B cell (primary cell): Measurements from ENCODE around the gene ZNF385A. TPM values are rescaled to one million over a fixed set of nuclear protein-coding genes. Genes with fewer than 3 reads are reported as not detected.

Experiments
- ATAC-seq: fragments of 200-7000 bp; cut with Tn5 transposase; one replicate; pipeline ENCODE4 v1.10.0; 2021; ENCODE audit warnings: low read depth, mild to moderate bottlenecking, moderate number of reproducible peaks, moderate library complexity
- CTCF ChIA-PET: fragments of 350-600 bp; sonication (Branson Sonifier 250); formaldehyde crosslinking; loops from one replicate; lab custom pipeline; 2021; ENCODE audit warnings: antibody characterized with exemption, inconsistent platforms; lab: Charles Lee
- POLR2A ChIA-PET: fragments of 350-600 bp; sonication (Branson Sonifier 250); formaldehyde crosslinking; loops from one replicate; lab custom pipeline; 2021; ENCODE audit warnings: antibody characterized with exemption; lab: Charles Lee
- DNase-seq: peaks from one replicate; pipeline ENCODE4 v3.0.0; 2013
- H2AFZ ChIP-seq: 2 replicates; pipeline ENCODE4 v1.6.1; 2012; ENCODE audit warnings: mild to moderate bottlenecking, low read depth, low read length; ENCODE audit not compliant: insufficient read depth, poor library complexity, severe bottlenecking
- H3K27ac ChIP-seq, 2 donors: 1 replicate in 1 of 2; 2 replicates in 1 of 2; pipeline ENCODE4 v1.5.1; 2012 to 2013; ENCODE audit warnings: low read length in 2 of 2, mild to moderate bottlenecking in 2 of 2, moderate library complexity in 1 of 2
- H3K27me3 ChIP-seq, 4 experiments: fragments of 200-600 bp in 1 of 4; sonication (generic) in 1 of 4; replicated peaks in 1 of 4; 1 replicate in 2 of 4; 2 replicates in 2 of 4; pipeline versions ENCODE4 v1.6.1 to v1.7.0; 2013 to 2016; ENCODE audit warnings: low read length in 3 of 4, mild to moderate bottlenecking in 2 of 4, mixed read lengths in 1 of 4, moderate library complexity in 1 of 4; ENCODE audit not compliant: insufficient read depth in 4 of 4, control insufficient read depth in 3 of 4; ENCODE audit errors: control extremely low read depth in 1 of 4
- H3K36me3 ChIP-seq, 2 experiments: replicated peaks in 1 of 2; 1 replicate in 1 of 2; 2 replicates in 1 of 2; pipeline versions ENCODE4 v1.6.1 to v1.7.1; 2013; ENCODE audit warnings: low read length in 1 of 2; ENCODE audit not compliant: insufficient read depth in 2 of 2, control insufficient read depth in 1 of 2; ENCODE audit errors: control extremely low read depth in 1 of 2, extremely low read depth in 1 of 2
- H3K4me1 ChIP-seq, 2 donors: fragments of 200-600 bp in 1 of 2; sonication (generic) in 1 of 2; 1 replicate in 1 of 2; 2 replicates in 1 of 2; pipeline versions ENCODE4 v1.5.1 to v1.6.1; 2013 to 2017; ENCODE audit warnings: low read length in 2 of 2; ENCODE audit not compliant: control insufficient read depth in 2 of 2, insufficient read depth in 2 of 2
- H3K4me2 ChIP-seq: replicated peaks from 2 replicates; pipeline ENCODE3; 2012; ENCODE audit warnings: mild to moderate bottlenecking, low read depth, low read length; ENCODE audit not compliant: poor library complexity, severe bottlenecking
- H3K4me3 ChIP-seq, 5 experiments: fragments of 200-600 bp in 1 of 5; sonication (generic) in 1 of 5; 1 replicate in 3 of 5; 2 replicates in 2 of 5; pipeline versions ENCODE4 v1.5.1 to v1.7.0; 2011 to 2016; ENCODE audit warnings: low read length in 4 of 5, mild to moderate bottlenecking in 4 of 5, low read depth in 2 of 5, control low read depth in 1 of 5, moderate library complexity in 1 of 5; ENCODE audit not compliant: insufficient read depth in 1 of 5; ENCODE audit errors: control extremely low read depth in 1 of 5, extremely low read depth in 1 of 5
- H3K79me2 ChIP-seq: fragments of 200-600 bp; sonication (generic); one replicate; pipeline ENCODE4 v1.6.0; 2016; ENCODE audit warnings: low read length; ENCODE audit not compliant: control insufficient read depth, insufficient read depth
- H3K9ac ChIP-seq: fragments of 200-600 bp; sonication (generic); 2 replicates; pipeline ENCODE4 v1.6.1; 2017; ENCODE audit warnings: mild to moderate bottlenecking, low read length, moderate library complexity
- H3K9me3 ChIP-seq, 3 donors: one replicate each; pipeline versions ENCODE4 v1.6.1 to v1.7.1; 2013; ENCODE audit warnings: low read length in 2 of 3; ENCODE audit not compliant: control insufficient read depth in 2 of 3, insufficient read depth in 1 of 3; ENCODE audit errors: control extremely low read depth in 1 of 3
- H4K20me1 ChIP-seq: 2 replicates; pipeline ENCODE4 v1.6.0; 2012; ENCODE audit warnings: mild to moderate bottlenecking, low read length; ENCODE audit not compliant: insufficient read depth, control insufficient read depth, poor library complexity, severe bottlenecking
- H3K27ac Mint-ChIP-seq: one replicate; pipeline ENCODE4 v1.8.0; 2021; ENCODE audit warnings: mixed read lengths
- H3K27me3 Mint-ChIP-seq: one replicate; pipeline ENCODE4 v1.8.0; 2021; ENCODE audit warnings: mixed read lengths
- H3K4me1 Mint-ChIP-seq: one replicate; pipeline ENCODE4 v1.8.0; 2021; ENCODE audit warnings: mixed read lengths
- H3K4me3 Mint-ChIP-seq: one replicate; pipeline ENCODE4 v1.8.0; 2021; ENCODE audit warnings: mixed read lengths
- H3K9me3 Mint-ChIP-seq: one replicate; pipeline ENCODE4 v1.8.0; 2022; ENCODE audit warnings: mixed read lengths; ENCODE audit not compliant: insufficient read depth
- EZH2 ChIP-seq: IDR thresholded peaks from 2 replicates; pipeline ENCODE4 v1.6.1; 2012; ENCODE audit warnings: borderline replicate concordance, low read depth, mild to moderate bottlenecking, moderate library complexity, low read length; ENCODE audit not compliant: insufficient read depth, poor library complexity, severe bottlenecking
- WGBS: methylation state at CpG from one replicate; pipeline ENCODE4 v1.1.5; 2013; ENCODE audit warnings: missing lambda C conversion rate; ENCODE audit not compliant: insufficient coverage; 5-methylcytosine and 5-hydroxymethylcytosine counted together
- intact Hi-C: fragments of 100-400 bp; cut with micrococcal nuclease; formaldehyde crosslinking; loops from one replicate; pipeline ENCODE4 v1.10.0; 2022
- polyA plus RNA-seq: library from polyadenylated mRNA; depleted of rRNA; stranded (reverse); fragments of >200 nt; gene quantifications from 2 replicates; pipeline ENCODE4 v1.2.3, GENCODE V29; 2012
- total RNA-seq, 2 donors: library from RNA; stranded (reverse); fragments of 120-200 nt in 1 of 2; gene quantifications; 1 replicate in 1 of 2; 2 replicates in 1 of 2; pipeline versions ENCODE4 v1.2.3 to v1.2.4, GENCODE V29; 2013 to 2022
- TF ChIP-seq, protein P1 (sequence below): fragments of 200-600 bp; IDR thresholded peaks from one replicate; pipeline ENCODE4 v1.8.0; 2022; ENCODE audit warnings: antibody characterized with exemption, mild to moderate bottlenecking

The ZNF385A gene
- total and polyA plus RNA-seq, 2 donors (not counting 1 experiment from before 2014, with no cell fraction given): 4.9 to 5.1 TPM

DNA sequence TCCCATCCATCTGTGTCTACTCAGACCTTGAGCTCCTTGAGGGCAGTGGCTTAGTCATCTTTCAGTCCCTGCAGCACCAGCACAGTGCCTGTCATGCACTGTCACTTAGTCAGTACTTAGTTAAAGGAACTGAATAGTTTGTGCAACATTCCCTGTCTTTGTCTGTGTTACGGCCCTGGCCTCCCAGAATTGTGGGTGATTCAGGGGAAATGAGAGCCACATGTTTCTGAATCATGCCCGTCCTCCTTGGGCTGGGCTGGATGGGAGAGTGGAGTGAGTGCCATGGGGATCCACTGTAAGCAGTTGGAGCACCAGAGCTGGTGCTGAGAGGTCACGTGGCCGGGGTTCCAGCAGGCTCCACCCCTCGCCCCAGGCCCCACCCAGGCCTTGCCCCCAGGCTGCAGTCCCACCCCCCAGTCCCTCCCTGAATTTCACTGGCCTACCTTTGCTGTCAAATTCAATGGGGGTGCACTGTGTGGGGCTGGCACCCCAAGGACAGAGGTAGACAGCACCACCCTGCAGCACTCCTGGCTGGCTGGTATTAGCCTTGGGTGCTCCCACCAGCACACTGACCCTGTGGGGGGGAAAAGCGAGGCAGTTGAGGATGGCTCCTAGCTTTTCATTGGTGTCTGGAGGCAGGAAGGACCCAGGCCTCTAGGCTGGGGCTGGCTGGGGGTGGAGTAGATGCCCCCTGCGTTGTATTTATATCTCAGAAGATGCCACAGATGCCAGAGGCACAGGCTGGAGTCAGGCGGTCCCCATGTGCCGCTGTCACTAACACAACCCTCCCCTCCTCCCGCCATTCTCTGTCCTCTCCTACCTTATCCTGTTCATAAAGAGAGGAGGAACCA is 27.1 kb upstream of the ZNF385A start:
- Histone ChIP-seq H3K36me3 (no peaks in the 10 kb centered on the region), H2AFZ (peak overlapping the region; percentile 63), H3K9me3 (no peaks in the 10 kb centered on the region), H3K4me1 (peaks cover 52 to 60% of the 10 kb centered on the region in 2 donors), H3K27me3 (no peaks in the 10 kb centered on the region), H3K9ac (no peak overlapping the region), H3K4me3 (no peak overlapping the region), H3K79me2 (no peaks in the 10 kb centered on the region), H4K20me1 (no peaks in the 10 kb centered on the region), H3K27ac (peak overlapping the region; percentile 66 to 78), H3K4me2 (peak overlapping the region; percentile 85)
- H3K27ac Mint-ChIP-seq: peak overlapping the region; percentile 61
- ATAC-seq (no peak), DNase-seq (no peak)
- TF ChIP-seq, protein P1, sequence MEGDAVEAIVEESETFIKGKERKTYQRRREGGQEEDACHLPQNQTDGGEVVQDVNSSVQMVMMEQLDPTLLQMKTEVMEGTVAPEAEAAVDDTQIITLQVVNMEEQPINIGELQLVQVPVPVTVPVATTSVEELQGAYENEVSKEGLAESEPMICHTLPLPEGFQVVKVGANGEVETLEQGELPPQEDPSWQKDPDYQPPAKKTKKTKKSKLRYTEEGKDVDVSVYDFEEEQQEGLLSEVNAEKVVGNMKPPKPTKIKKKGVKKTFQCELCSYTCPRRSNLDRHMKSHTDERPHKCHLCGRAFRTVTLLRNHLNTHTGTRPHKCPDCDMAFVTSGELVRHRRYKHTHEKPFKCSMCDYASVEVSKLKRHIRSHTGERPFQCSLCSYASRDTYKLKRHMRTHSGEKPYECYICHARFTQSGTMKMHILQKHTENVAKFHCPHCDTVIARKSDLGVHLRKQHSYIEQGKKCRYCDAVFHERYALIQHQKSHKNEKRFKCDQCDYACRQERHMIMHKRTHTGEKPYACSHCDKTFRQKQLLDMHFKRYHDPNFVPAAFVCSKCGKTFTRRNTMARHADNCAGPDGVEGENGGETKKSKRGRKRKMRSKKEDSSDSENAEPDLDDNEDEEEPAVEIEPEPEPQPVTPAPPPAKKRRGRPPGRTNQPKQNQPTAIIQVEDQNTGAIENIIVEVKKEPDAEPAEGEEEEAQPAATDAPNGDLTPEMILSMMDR: no peak
- TF ChIP-seq EZH2: no peak
- no peaks in the 10 kb centered on the region for H3K27me3 Mint-ChIP-seq
- intact Hi-C loops: no loop called here
- peak overlapping the region; percentile 29 for H3K4me3 Mint-ChIP-seq
- POLR2A ChIA-PET: interaction anchor here (1.8 kb wide), 1 partner anchor 12 kb away, joined by 4 read pairs; no protein-coding TSS in a partner anchor
- CTCF ChIA-PET: interaction anchor here (0.6 to 14.7 kb wide), 6 partner anchors 11 to 95 kb away, joined by 3 to 297 read pairs (median 6); no protein-coding TSS in a partner anchor
- no peaks in the 10 kb centered on the region for H3K9me3 Mint-ChIP-seq
- peaks cover 55% of the 10 kb centered on the region for H3K4me1 Mint-ChIP-seq
- WGBS: 60% methylated on average over 3 of the region's 10 CpGs

GRCh38 chr12:54409267-54409666 is 24.7 kb upstream of the ZNF385A start:
- ATAC-seq (no peak), DNase-seq (no peak)
- no peaks in the 10 kb centered on the region for H3K79me2 ChIP-seq
- no peaks in the 10 kb centered on the region for H4K20me1 ChIP-seq
- H3K4me2 ChIP-seq: no peak overlapping the region
- Mint-ChIP-seq H3K4me1 (peaks cover 41% of the 10 kb centered on the region), H3K27me3 (peaks cover 7% of the 10 kb centered on the region), H3K27ac (peak overlapping the region; percentile 46), H3K9me3 (no peaks in the 10 kb centered on the region), H3K4me3 (no peak overlapping the region)
- TF ChIP-seq, protein P1: no peak
- no peak for TF ChIP-seq EZH2
- intact Hi-C loops: no loop called here
- H3K27me3 ChIP-seq: no peaks in the 10 kb centered on the region
- no peak overlapping the region for H3K27ac ChIP-seq
- 87% methylated on average over 3 of the region's 8 CpGs for WGBS
- H3K4me1 ChIP-seq: peaks cover 37 to 46% of the 10 kb centered on the region in 2 donors
- ChIA-PET POLR2A (interaction anchor here (0.9 kb wide), 1 partner anchor 12 kb away, joined by 3 read pairs; no protein-coding TSS in a partner anchor), CTCF (interaction anchor here (0.6 to 14.7 kb wide), 8 partner anchors 8 to 624 kb away, joined by 3 to 297 read pairs (median 4); no protein-coding TSS in a partner anchor)
- no peaks in the 10 kb centered on the region for H3K36me3 ChIP-seq
- no peak overlapping the region for H3K9ac ChIP-seq
- no peak overlapping the region for H3K4me3 ChIP-seq
- no peak overlapping the region for H2AFZ ChIP-seq
- no peaks in the 10 kb centered on the region for H3K9me3 ChIP-seq
